Measurements from ENCODE around the gene FIGN.

- TF ChIP-seq ATF2 (CRISPR knock-in tag; IDR thresholded peaks at IDR 0.05; ENCODE audit: borderline replicate concordance, low read depth), result no peak
- no peak for TF ChIP-seq CREB1 (CRISPR knock-in tag; IDR thresholded peaks at IDR 0.05)
These were observed 20.6 kb downstream of the FIGN start for GRCh38 chr2:163715199-163715598.
